BJ (cell line): ENCODE results near the gene WDHD1. TPM values are rescaled to one million over a fixed set of nuclear protein-coding genes. Genes with fewer than 3 reads are reported as not detected.

Experiments
- CTCF ChIA-PET: fragments of 350-600 bp; formaldehyde crosslinking; extraction: SDS; loops from one replicate; lab custom pipeline; 2021; ENCODE audit warnings: antibody characterized with exemption, inconsistent platforms; lab: Yijun Ruan, JAX
- POLR2A ChIA-PET: fragments of 300-600 bp; sonication (Branson Sonifier 250); formaldehyde crosslinking; extraction: SDS; loops from one replicate; lab custom pipeline; 2021; ENCODE audit warnings: antibody characterized with exemption; lab: Charles Lee
- DNase-seq: peaks from one replicate; pipeline ENCODE4 v3.0.0-alpha.2; 2011; ENCODE audit warnings: low read depth
- H3K27me3 ChIP-seq: 2 replicates; pipeline ENCODE4 v1.6.0; 2011; ENCODE audit warnings: low read length; ENCODE audit not compliant: control insufficient read depth, insufficient read depth
- H3K36me3 ChIP-seq: 2 replicates; pipeline ENCODE4 v1.5.1; 2011; ENCODE audit warnings: low read length; ENCODE audit not compliant: control insufficient read depth, insufficient read depth
- H3K4me3 ChIP-seq: 2 replicates; pipeline ENCODE4 v1.5.1; 2011; ENCODE audit warnings: low read depth, mild to moderate bottlenecking, control low read depth, low read length
- polyA plus RNA-seq: library from polyadenylated mRNA; depleted of rRNA; stranded (reverse); fragments of >200 nt; gene quantifications from 2 replicates; pipeline ENCODE4 v1.2.3, GENCODE V29; 2011
- TF ChIP-seq, protein P1 (sequence below): IDR thresholded peaks from 2 replicates; pipeline ENCODE4 v1.5.1; 2011; ENCODE audit warnings: low read depth, mild to moderate bottlenecking, control low read depth, inconsistent platforms, low read length, moderate library complexity; ENCODE audit not compliant: insufficient read depth

The WDHD1 gene
- polyA plus RNA-seq, 1 experiment, result 2.6 TPM

DNA sequence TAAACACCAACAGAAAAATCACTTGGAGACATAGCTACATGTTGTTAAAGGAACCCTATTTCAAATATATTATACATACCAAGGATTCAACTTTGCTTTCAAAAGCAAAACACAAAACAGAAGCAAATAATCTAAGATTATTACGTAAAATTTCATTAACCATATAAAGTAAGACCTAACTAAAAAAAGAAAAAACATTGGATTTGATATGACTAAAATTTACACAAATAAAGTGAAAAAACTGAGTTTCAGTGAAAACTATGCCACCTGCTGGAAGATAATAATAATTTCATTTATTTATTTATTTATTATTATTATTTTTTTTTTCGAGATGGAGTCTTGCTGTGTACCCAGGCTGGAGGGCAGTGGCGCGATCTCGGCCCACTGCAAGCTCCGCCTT, 45.2 kb downstream of the WDHD1 start:
- Histone ChIP-seq H3K4me3 (no peak overlapping the region), H3K27me3 (no peaks in the 10 kb centered on the region), H3K36me3 (no peaks in the 10 kb centered on the region)
- TF ChIP-seq, protein P1, sequence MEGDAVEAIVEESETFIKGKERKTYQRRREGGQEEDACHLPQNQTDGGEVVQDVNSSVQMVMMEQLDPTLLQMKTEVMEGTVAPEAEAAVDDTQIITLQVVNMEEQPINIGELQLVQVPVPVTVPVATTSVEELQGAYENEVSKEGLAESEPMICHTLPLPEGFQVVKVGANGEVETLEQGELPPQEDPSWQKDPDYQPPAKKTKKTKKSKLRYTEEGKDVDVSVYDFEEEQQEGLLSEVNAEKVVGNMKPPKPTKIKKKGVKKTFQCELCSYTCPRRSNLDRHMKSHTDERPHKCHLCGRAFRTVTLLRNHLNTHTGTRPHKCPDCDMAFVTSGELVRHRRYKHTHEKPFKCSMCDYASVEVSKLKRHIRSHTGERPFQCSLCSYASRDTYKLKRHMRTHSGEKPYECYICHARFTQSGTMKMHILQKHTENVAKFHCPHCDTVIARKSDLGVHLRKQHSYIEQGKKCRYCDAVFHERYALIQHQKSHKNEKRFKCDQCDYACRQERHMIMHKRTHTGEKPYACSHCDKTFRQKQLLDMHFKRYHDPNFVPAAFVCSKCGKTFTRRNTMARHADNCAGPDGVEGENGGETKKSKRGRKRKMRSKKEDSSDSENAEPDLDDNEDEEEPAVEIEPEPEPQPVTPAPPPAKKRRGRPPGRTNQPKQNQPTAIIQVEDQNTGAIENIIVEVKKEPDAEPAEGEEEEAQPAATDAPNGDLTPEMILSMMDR, result peak; percentile 20; the same call in 1 of the 2 replicates
- ChIA-PET CTCF (interaction anchor here (0.7 to 2.1 kb wide), 3 partner anchors 11 to 431 kb away, joined by 3 to 6 read pairs (median 3); no protein-coding TSS in a partner anchor), POLR2A (no interaction called here)
- DNase-seq, result no peak

DNA sequence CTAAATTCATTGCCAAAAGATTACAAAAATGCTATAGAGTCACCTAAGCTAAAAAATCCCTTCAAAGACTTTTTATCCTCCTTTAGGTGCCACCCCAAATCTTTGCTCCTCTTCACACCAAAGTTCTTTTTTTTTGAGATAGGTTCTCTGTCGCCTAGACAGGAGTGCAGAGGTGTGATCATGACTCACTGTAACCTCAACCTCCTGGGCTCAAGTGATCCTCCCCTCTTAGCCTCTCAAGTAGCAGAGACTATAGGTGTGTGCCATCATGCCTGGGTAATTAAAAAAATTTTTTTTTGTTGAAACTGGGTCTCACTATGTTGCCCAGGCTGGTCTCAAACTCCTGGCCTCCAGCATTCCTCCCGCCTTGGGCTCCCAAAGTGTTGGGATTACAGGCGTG, 47.9 kb downstream of the WDHD1 start:
- Histone ChIP-seq H3K27me3 (no peaks in the 10 kb centered on the region), H3K36me3 (no peaks in the 10 kb centered on the region), H3K4me3 (no peak overlapping the region)
- POLR2A ChIA-PET, result no interaction called here
- CTCF ChIA-PET, result interaction anchor here (1.3 kb wide), 1 partner anchor 10 kb away, joined by 3 read pairs; no protein-coding TSS in a partner anchor
- TF ChIP-seq, protein P1, result no peak
- DNase-seq, result no peak

DNA sequence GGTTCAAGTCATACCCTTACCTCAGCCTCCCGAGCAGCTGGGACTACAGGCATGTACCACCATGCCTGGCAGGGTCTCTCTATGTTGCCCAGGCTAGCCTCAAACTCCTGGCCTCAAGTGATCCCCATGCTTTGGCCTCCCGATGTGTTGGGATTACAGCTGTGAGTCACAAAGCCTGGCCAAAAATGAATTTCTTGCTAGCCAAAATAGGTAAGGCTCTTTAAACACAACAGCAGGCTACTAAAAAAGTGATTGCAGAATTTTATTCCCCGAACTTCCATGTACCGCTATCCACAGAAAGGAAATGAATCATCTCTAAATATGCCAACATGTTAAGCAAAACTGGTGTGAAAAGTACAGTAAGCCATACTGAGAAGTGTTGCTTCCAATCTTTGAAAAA, 50.6 kb downstream of the WDHD1 start:
- CTCF ChIA-PET, result interaction anchor here (0.6 to 1.2 kb wide), 5 partner anchors 10 to 343 kb away, joined by 3 to 8 read pairs (median 3); partner anchors contain the start of gene GCH1
- POLR2A ChIA-PET, result interaction anchor here (0.6 to 1.0 kb wide), 2 partner anchors 10 to 13 kb away, joined by 4 to 5 read pairs; no protein-coding TSS in a partner anchor
- TF ChIP-seq, protein P1, result no peak
- DNase-seq, result peak; percentile 40
- no peaks in the 10 kb centered on the region for H3K27me3 ChIP-seq
- no peaks in the 10 kb centered on the region for H3K36me3 ChIP-seq
- no peak overlapping the region for H3K4me3 ChIP-seq

DNA sequence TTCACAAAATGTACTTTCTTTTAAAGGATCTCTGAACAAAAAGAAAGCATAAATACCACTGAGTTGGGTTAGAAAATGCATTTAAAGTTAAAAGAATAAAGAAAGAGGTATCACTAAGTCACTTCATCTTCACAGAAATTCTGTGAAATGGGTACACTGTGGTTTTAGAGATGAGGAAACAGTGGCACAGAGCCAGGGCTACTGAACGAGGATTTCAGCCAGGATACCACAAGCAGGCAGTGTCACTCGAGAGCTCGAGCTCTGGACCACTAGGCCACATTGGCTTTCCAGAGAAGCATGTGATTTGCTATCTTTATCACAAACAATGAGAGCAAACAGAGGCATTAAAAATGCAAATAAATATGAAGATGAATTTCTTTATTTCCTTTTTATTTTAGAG, 51.0 kb downstream of the WDHD1 start:
- DNase-seq, result no peak
- H3K36me3 ChIP-seq, result no peaks in the 10 kb centered on the region
- H3K4me3 ChIP-seq, result no peak overlapping the region
- TF ChIP-seq, protein P1, result no peak
- no peaks in the 10 kb centered on the region for H3K27me3 ChIP-seq
- CTCF ChIA-PET, result no interaction called here
- POLR2A ChIA-PET, result no interaction called here

DNA sequence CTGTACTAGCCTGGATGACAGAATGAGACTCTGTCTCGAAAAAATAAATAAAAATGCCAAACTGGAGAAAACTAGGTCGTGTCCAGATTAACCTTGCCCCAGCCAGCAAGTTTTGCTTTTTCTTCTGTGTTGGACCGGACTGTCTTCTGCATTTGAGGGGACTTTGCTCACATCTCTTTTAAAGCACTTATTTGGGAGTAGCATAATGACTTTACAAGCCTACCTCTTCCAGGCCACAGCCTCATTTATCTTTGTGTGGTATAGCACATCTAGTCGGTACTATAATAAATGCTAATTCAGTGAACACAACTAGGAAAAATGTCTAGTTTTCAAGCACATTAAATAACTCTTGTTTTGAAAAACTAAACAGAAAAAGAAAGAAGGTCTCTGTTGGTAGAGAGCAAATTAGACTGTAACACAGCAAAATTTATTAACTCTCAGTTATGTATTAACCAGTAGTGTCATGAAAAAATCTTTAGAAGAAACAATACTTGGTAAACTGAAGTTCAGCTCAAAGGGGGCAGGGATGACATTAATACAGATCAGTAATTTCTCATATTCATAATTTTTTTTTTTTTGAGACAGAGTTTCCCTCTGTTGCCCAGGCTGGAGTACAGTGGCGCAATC, 52.0 kb downstream of the WDHD1 start:
- TF ChIP-seq, protein P1, result no peak
- Histone ChIP-seq H3K27me3 (no peaks in the 10 kb centered on the region), H3K4me3 (no peak overlapping the region), H3K36me3 (no peaks in the 10 kb centered on the region)
- DNase-seq, result no peak
- ChIA-PET POLR2A (no interaction called here), CTCF (no interaction called here)
